Stomach (tissue), 19 donors: ENCODE measurements around the gene GFI1B. TPM values are rescaled to one million over a fixed set of nuclear protein-coding genes. Genes with fewer than 3 reads are reported as not detected.

Source experiments
- DNase-seq, 2 donors: peaks; one replicate each; pipeline versions ENCODE4 v3.0.0 to v3.0.0-alpha.2; 2013 to 2019
- H3K27ac ChIP-seq, 5 donors: fragments of 200-600 bp in 4 of 5; sonication (generic) in 4 of 5; one replicate each; pipeline ENCODE4 v1.5.1; 2013 to 2019; ENCODE audit warnings: mild to moderate bottlenecking in 1 of 5, moderate library complexity in 1 of 5
- H3K27me3 ChIP-seq, 3 donors: fragments of 200-600 bp; sonication (generic); one replicate each; pipeline ENCODE4 v1.5.1; 2017 to 2019; ENCODE audit warnings: mixed run types in 1 of 3
- H3K36me3 ChIP-seq, 4 donors: fragments of 200-600 bp; sonication (generic); 1 replicate in 3 of 4; 2 replicates in 1 of 4; pipeline ENCODE4 v1.5.1; 2016 to 2019
- H3K4me1 ChIP-seq, 4 donors: fragments of 200-600 bp; sonication (generic); one replicate each; pipeline ENCODE4 v1.5.1; 2016 to 2019
- H3K4me3 ChIP-seq, 4 donors: fragments of 200-600 bp; sonication (generic) in 3 of 4; one replicate each; pipeline ENCODE4 v1.5.1; 2016 to 2019; ENCODE audit warnings: mild to moderate bottlenecking in 1 of 4
- H3K9me3 ChIP-seq, 4 donors: fragments of 200-600 bp; sonication (generic); one replicate each; pipeline ENCODE4 v1.5.1; 2016 to 2019
- CTCF ChIP-seq, 7 experiments: fragments of 450-650 bp in 4 of 7; fragments of 200-600 bp in 3 of 7; sonication (generic) in 3 of 7; IDR thresholded peaks; one replicate each; pipeline ENCODE4 v1.5.1; 2016 to 2019; ENCODE audit warnings: antibody characterized with exemption in 7 of 7, control low read depth in 2 of 7, mild to moderate bottlenecking in 1 of 7
- EP300 ChIP-seq: sonication (generic); formaldehyde crosslinking; IDR thresholded peaks from one replicate; pipeline ENCODE4 v1.6.1; 2017; ENCODE audit warnings: antibody characterized with exemption
- POLR2A ChIP-seq, 4 donors: fragments of 450-650 bp; IDR thresholded peaks; one replicate each; pipeline ENCODE4 v1.6.1; 2016; ENCODE audit warnings: antibody characterized with exemption in 4 of 4, control low read depth in 2 of 4, mild to moderate bottlenecking in 1 of 4, moderate library complexity in 1 of 4
- POLR2AphosphoS5 ChIP-seq, 3 donors: sonication (generic); formaldehyde crosslinking; IDR thresholded peaks; one replicate each; pipeline ENCODE4 v1.6.1; 2016; ENCODE audit warnings: antibody characterized with exemption in 3 of 3
- WGBS, 5 donors: extraction: QIAGEN DNeasy Blood & Tissue Kit in 3 of 5; methylation state at CpG; one replicate each; pipeline versions ENCODE4 v1.1.5 to v1.1.7; 2013 to 2018; 5-methylcytosine and 5-hydroxymethylcytosine counted together
- intact Hi-C: fragments of 100-400 bp; cut with DNase I; formaldehyde crosslinking; loops from one replicate; pipeline ENCODE4 v1.15.1; 2023; ENCODE audit warnings: low total_unique reads
- long read RNA-seq, 10 donors: transcript quantifications; one replicate each; lab custom pipeline, GENCODE V29; 2026
- polyA plus RNA-seq, 3 donors: library from polyadenylated mRNA; stranded (reverse); fragments of 200-250 nt; gene quantifications; one replicate each; pipeline ENCODE4 v1.2.3, GENCODE V29; 2013
- total RNA-seq, 5 donors: library from RNA; depleted of rRNA; stranded (reverse); fragments of >200 nt; gene quantifications; one replicate each; pipeline versions ENCODE4 v1.1.0 to v1.2.3, GENCODE V29; 2014 to 2016
- donor health status: healthy with polysubstance abuse.
- donor health status: Bipolar disorder and iron deficiency.
- donor health status: healthy.

Gene GFI1B
- total RNA-seq, result 1 to 10 TPM in 1 of 5 donors, not detected in 4; 1.0 TPM
- not detected for polyA plus RNA-seq
- long read RNA-seq, donor 1, result 0 reads
- long read RNA-seq, donor 2, result 0 reads
- long read RNA-seq, donor 3, result 0 reads
- long read RNA-seq, donor 4, result 0 reads
- long read RNA-seq, donor 5, result 0 reads
- long read RNA-seq, donor 6, result 0 reads
- long read RNA-seq, donor 7, result 0 reads
- long read RNA-seq, donor 8, result 0 reads
- long read RNA-seq, donor 9, result 0 reads
- long read RNA-seq, donor 10, partial matches to known transcripts, result 28 of 28 reads
- long read RNA-seq, donor 10, other reads (novel, unspliced or antisense), result 0 of 28 reads

- no peak for TF ChIP-seq EP300
- no peak for TF ChIP-seq CTCF (IDR thresholded peaks at IDR 0.05)
- TF ChIP-seq POLR2A (IDR thresholded peaks at IDR 0.05), result no peak
- no peak for TF ChIP-seq POLR2AphosphoS5 (IDR thresholded peaks at IDR 0.05)
- 12 to 18% (median 16%) methylated on average over 26 of the region's 26 CpGs for WGBS, 5 donors
- intact Hi-C loops, result no loop called here
- no peak for DNase-seq
- Histone ChIP-seq H3K36me3 (no peaks in the 10 kb centered on the region), H3K27me3 (peaks cover 3 to 86% (median 35%) of the 10 kb centered on the region in 3 donors), H3K27ac (no peak within 1 kb of the TSS), H3K9me3 (no peaks in the 10 kb centered on the region), H3K4me1 (peaks cover 0 to 17% (median 10%) of the 10 kb centered on the region in 4 donors), H3K4me3 (no peak within 1 kb of the TSS)
These were observed at the start of gene GFI1B for GRCh38 chr9:132978451-132979131. Gene GFI1B (plus strand): TSS chr9:132978694. CDS start chr9:132986679, 7,985 bp downstream.

- TF ChIP-seq EP300 (no peak), POLR2A (IDR thresholded peaks at IDR 0.05) (no peak), CTCF (IDR thresholded peaks at IDR 0.05) (no peak), POLR2AphosphoS5 (IDR thresholded peaks at IDR 0.05) (no peak)
- WGBS, 5 donors, result 73 to 83% (median 81%) methylated on average over 9 of the region's 9 CpGs
- no peaks in the 10 kb centered on the region for H3K9me3 ChIP-seq
- H3K27ac ChIP-seq, result no peak overlapping the region
- no peak for DNase-seq
- intact Hi-C loops, result no loop called here
- no peak overlapping the region for H3K4me3 ChIP-seq
- peaks cover 0 to 9% (median 0%) of the 10 kb centered on the region in 4 donors for H3K4me1 ChIP-seq
- peaks cover 3 to 68% (median 59%) of the 10 kb centered on the region in 4 donors for H3K36me3 ChIP-seq
- H3K27me3 ChIP-seq, result no peaks in the 10 kb centered on the region
These were observed 47.2 kb upstream of the GFI1B start for GRCh38 chr9:132931178-132931735.

- Histone ChIP-seq H3K4me1 (peaks cover 0 to 9% (median 2%) of the 10 kb centered on the region in 4 donors), H3K9me3 (no peaks in the 10 kb centered on the region), H3K27ac (no peak overlapping the region), H3K36me3 (peaks cover 0 to 31% (median 23%) of the 10 kb centered on the region in 4 donors), H3K4me3 (no peak overlapping the region), H3K27me3 (no peaks in the 10 kb centered on the region)
- no peak for TF ChIP-seq CTCF (IDR thresholded peaks at IDR 0.05)
- TF ChIP-seq POLR2A (IDR thresholded peaks at IDR 0.05), result no peak
- no peak for TF ChIP-seq EP300
- no peak for TF ChIP-seq POLR2AphosphoS5 (IDR thresholded peaks at IDR 0.05)
- WGBS, 5 donors, result 75 to 87% (median 82%) methylated on average over 6 of the region's 6 CpGs
- no peak for DNase-seq
- intact Hi-C loops, result no loop called here
These were observed 43.5 kb upstream of the GFI1B start for GRCh38 chr9:132935026-132935425.

- H3K36me3 ChIP-seq, result peaks cover 0 to 26% (median 17%) of the 10 kb centered on the region in 4 donors
- intact Hi-C loops, result no loop called here
- H3K27me3 ChIP-seq, result no peaks in the 10 kb centered on the region
- no peak overlapping the region for H3K27ac ChIP-seq
- peaks cover 3 to 21% (median 12%) of the 10 kb centered on the region in 4 donors for H3K4me1 ChIP-seq
- TF ChIP-seq POLR2AphosphoS5 (IDR thresholded peaks at IDR 0.05) (no peak), CTCF (IDR thresholded peaks at IDR 0.05) (no peak), EP300 (no peak), POLR2A (IDR thresholded peaks at IDR 0.05) (no peak)
- 82 to 88% (median 85%) methylated on average over 7 of the region's 7 CpGs for WGBS, 5 donors
- H3K9me3 ChIP-seq, result no peaks in the 10 kb centered on the region
- no peak for DNase-seq
- H3K4me3 ChIP-seq, result no peak overlapping the region
These were observed 41.0 kb upstream of the GFI1B start for GRCh38 chr9:132937463-132937901.
